GM12878 (cell line): ENCODE results near the gene FOXK1. TPM values are rescaled to one million over a fixed set of nuclear protein-coding genes. Genes with fewer than 3 reads are reported as not detected.

Experiments
- ATF2 ChIP-seq: IDR thresholded peaks from 2 replicates; pipeline ENCODE4 v1.6.1; 2012; ENCODE audit warnings: low read length, inconsistent platforms
- CBFB ChIP-seq: IDR thresholded peaks from 2 replicates; pipeline ENCODE4 v1.6.1; 2016; ENCODE audit warnings: antibody characterized with exemption, low read depth
- CBX3 ChIP-seq: fragments of 200-600 bp; sonication (generic); IDR thresholded peaks from 2 replicates; pipeline ENCODE4 v1.6.1; 2016; ENCODE audit warnings: low read depth, borderline replicate concordance
- CHD1 ChIP-seq: IDR thresholded peaks from 2 replicates; pipeline ENCODE4 v1.6.1; 2012; ENCODE audit warnings: low read depth, low read length, improper control_type of control experiment
- HDAC2 ChIP-seq: fragments of 200-600 bp; sonication (generic); IDR thresholded peaks from 2 replicates; pipeline ENCODE4 v1.6.1; 2017
- HDGF ChIP-seq: fragments of 450-650 bp; IDR thresholded peaks from 2 replicates; pipeline ENCODE4 v1.6.1; 2016; ENCODE audit warnings: antibody characterized with exemption
- IKZF1 ChIP-seq: fragments of 450-650 bp; conservative IDR thresholded peaks from 2 replicates; pipeline ENCODE4 v1.6.1; 2017; ENCODE audit warnings: antibody characterized with exemption, mild to moderate bottlenecking
- IRF3 ChIP-seq: fragments of 450-650 bp; IDR thresholded peaks from 2 replicates; pipeline ENCODE4 v1.6.1; 2014; ENCODE audit warnings: mild to moderate bottlenecking
- KLF5 ChIP-seq: fragments of 450-650 bp; IDR thresholded peaks from 2 replicates; pipeline ENCODE4 v1.6.1; 2014; ENCODE audit warnings: mild to moderate bottlenecking; ENCODE audit not compliant: partially characterized antibody
- MLLT1 ChIP-seq: fragments of 450-650 bp; IDR thresholded peaks from 2 replicates; pipeline ENCODE4 v1.6.1; 2016; ENCODE audit warnings: mild to moderate bottlenecking
- PAX8 ChIP-seq: fragments of 450-650 bp; IDR thresholded peaks from 2 replicates; pipeline ENCODE4 v1.6.1; 2017; ENCODE audit warnings: mild to moderate bottlenecking, moderate library complexity
- RAD21 ChIP-seq: IDR thresholded peaks from 2 replicates; pipeline ENCODE4 v1.6.1; 2011; ENCODE audit warnings: mild to moderate bottlenecking, low read depth, low read length, moderate library complexity; ENCODE audit not compliant: insufficient read depth
- RELA ChIP-seq: fragments of 450-650 bp; IDR thresholded peaks from 2 replicates; pipeline ENCODE4 v1.8.0; 2014; ENCODE audit warnings: borderline replicate concordance; ENCODE audit not compliant: partially characterized antibody
- SMC3 ChIP-seq: IDR thresholded peaks from 2 replicates; pipeline ENCODE4 v1.6.1; 2011; ENCODE audit warnings: low read length, improper control_type of control experiment, borderline replicate concordance
- WRNIP1 ChIP-seq: IDR thresholded peaks from 2 replicates; pipeline ENCODE4 v1.6.1; 2011; ENCODE audit warnings: low read depth, low read length, improper control_type of control experiment, borderline replicate concordance
- ZBTB11 ChIP-seq: fragments of 450-650 bp; formaldehyde crosslinking; IDR thresholded peaks from 2 replicates; pipeline ENCODE4 v1.5.0; 2022; ENCODE audit warnings: mild to moderate bottlenecking, missing genetic modification characterization
- ZBTB4 ChIP-seq: fragments of 450-650 bp; formaldehyde crosslinking; IDR thresholded peaks from 2 replicates; pipeline ENCODE4 v1.4.0; 2022; ENCODE audit warnings: mild to moderate bottlenecking, moderate library complexity
- polyA plus RNA-seq, 11 experiments: library from polyadenylated mRNA; depleted of rRNA in 4 of 11; unstranded in 6 of 11; stranded (reverse) in 5 of 11; fragments of >200 nt; fragmentation: Nextera tagmentation in 4 of 11; fragmentation: Illumina TruSeq in 1 of 11; extraction: Ambion mirVana in 4 of 11; extraction: Trizol in 1 of 11; gene quantifications; 1 replicate in 1 of 11; 2 replicates in 10 of 11; pipeline versions ENCODE4 v1.2.1 to v1.2.3, GENCODE V29; 2011 to 2016; ENCODE audit warnings: inconsistent platforms in 2 of 11, missing spikeins in 2 of 11, low read depth in 1 of 11
- total RNA-seq, 4 experiments: library from RNA; depleted of rRNA in 3 of 4; stranded (reverse); fragments of >200 nt in 3 of 4; fragmentation: Illumina TruSeq in 1 of 4; extraction: Trizol in 1 of 4; gene quantifications; 2 replicates each; pipeline versions ENCODE4 v1.2.1 to v1.2.3, GENCODE V29; 2013 to 2021

FOXK1 gene
- total and polyA plus RNA-seq, 10 of the 15 experiments (the other 5 are each of a cell fraction or from before 2014, with no cell fraction given), result 0.24 to 31.8 (median 4.5) TPM

GRCh38 chr7:4744391-4745264 lies 62.5 kb downstream of the FOXK1 start (continued):
- no peak for TF ChIP-seq ZBTB11 (CRISPR knock-in tag)
- TF ChIP-seq CHD1, result no peak
- TF ChIP-seq RELA, result no peak
- TF ChIP-seq SMC3, result no peak
- peak; percentile 28; the same call in 1 of the 2 replicates for TF ChIP-seq HDGF
- TF ChIP-seq RAD21, result no peak
- no peak for TF ChIP-seq MLLT1
- TF ChIP-seq CBX3, result no peak
- TF ChIP-seq CBFB, result no peak
- peak; percentile 82 for TF ChIP-seq IKZF1
- TF ChIP-seq KLF5, result no peak
- no peak for TF ChIP-seq WRNIP1
- TF ChIP-seq IRF3, result no peak
- no peak for TF ChIP-seq PAX8
- no peak for TF ChIP-seq HDAC2
- no peak for TF ChIP-seq ATF2
- TF ChIP-seq ZBTB4 (CRISPR knock-in tag), result no peak
